ENCODE data around the gene DNMT1. TPM values are rescaled to one million over a fixed set of nuclear protein-coding genes. Genes with fewer than 3 reads are reported as not detected.

The DNMT1 gene
- total and polyA plus RNA-seq, 2 donors (not counting 1 experiment from before 2014, with no cell fraction given), result 53.0 to 119 TPM

- TF ChIP-seq CTCF (IDR thresholded peaks at IDR 0.05), result no peak
- TF ChIP-seq EZH2 (IDR thresholded peaks at IDR 0.05; ENCODE audit: borderline replicate concordance, insufficient read depth, low read depth, low read length, poor library complexity, severe bottlenecking), result no peak
- CTCF ChIA-PET, result interaction anchor here (0.7 to 14.9 kb wide), 6 partner anchors 8 to 147 kb away, joined by 3 to 263 read pairs (median 5); partner anchors contain the start of genes DNMT1, EIF3G and P2RY11
Observed at GRCh38 chr19:10104130-10104513, 90.6 kb downstream of the DNMT1 start.

GRCh38 chr19:10102787-10103236 lies 91.9 kb downstream of the DNMT1 start:
- Mint-ChIP-seq H3K4me1 (peaks cover 61% of the 10 kb centered on the region), H3K9me3 (ENCODE audit: insufficient read depth) (no peaks in the 10 kb centered on the region), H3K4me3 (peak overlapping the region; percentile 85), H3K27ac (peak overlapping the region; percentile 100), H3K27me3 (no peaks in the 10 kb centered on the region)
- peaks cover 13% of the 10 kb centered on the region for H4K20me1 ChIP-seq (ENCODE audit: control insufficient read depth, insufficient read depth, low read length, poor library complexity, severe bottlenecking)
- POLR2A ChIA-PET, result interaction anchor here (0.5 to 6.1 kb wide), 7 partner anchors 10 to 552 kb away, joined by 3 to 62 read pairs (median 3); partner anchors contain the start of gene P2RY11
- TF ChIP-seq EZH2 (IDR thresholded peaks at IDR 0.05; ENCODE audit: borderline replicate concordance, insufficient read depth, low read depth, low read length, poor library complexity, severe bottlenecking) (no peak), CTCF (IDR thresholded peaks at IDR 0.05) (no peak)
- H3K9me3 ChIP-seq (ENCODE audit: control extremely low read depth in 1 of 3, control insufficient read depth in 2 of 3, insufficient read depth in 1 of 3, low read length in 2 of 3), result no peaks in the 10 kb centered on the region
- H3K4me3 ChIP-seq (ENCODE audit: control extremely low read depth in 1 of 5, extremely low read depth in 1 of 5, insufficient read depth in 1 of 5, low read depth in 2 of 5, low read length in 4 of 5), result peak overlapping the region in 2 of 5 experiments; percentile 16 to 43
- ATAC-seq (ENCODE audit: low read depth), result peak; percentile 63
- H3K4me2 ChIP-seq (replicated peaks; ENCODE audit: low read depth, low read length, poor library complexity, severe bottlenecking), result peak overlapping the region; percentile 69
- intact Hi-C loops (cut with micrococcal nuclease), result loop anchor here (2.0 to 10.0 kb wide), 2 partner anchors 134 to 302 kb away; partner anchors contain the start of gene CDC37
- peak overlapping the region; percentile 60 for H3K9ac ChIP-seq (ENCODE audit: low read length)
- peaks cover 17% of the 10 kb centered on the region for H3K79me2 ChIP-seq (ENCODE audit: control insufficient read depth, insufficient read depth, low read length)
- CTCF ChIA-PET, result interaction anchor here (2.8 to 14.9 kb wide), 2 partner anchors 12 to 148 kb away, joined by 16 to 263 read pairs; partner anchors contain the start of genes EIF3G and P2RY11
- 18% methylated on average over 7 of the region's 7 CpGs for WGBS (ENCODE audit: insufficient coverage)
- DNase-seq, result peak; percentile 89
- H3K27me3 ChIP-seq (replicated peaks in 1 of 4; ENCODE audit: control extremely low read depth in 1 of 4, control insufficient read depth in 3 of 4, insufficient read depth in 4 of 4, low read length in 3 of 4), result no peaks in the 10 kb centered on the region
- H3K36me3 ChIP-seq (replicated peaks in 1 of 2; ENCODE audit: control extremely low read depth in 1 of 2, control insufficient read depth in 1 of 2, extremely low read depth in 1 of 2, insufficient read depth in 2 of 2, low read length in 1 of 2), result peaks cover 0 to 8% of the 10 kb centered on the region in 2 experiments
- H3K27ac ChIP-seq (ENCODE audit: low read length in 2 of 2), result peak overlapping the region; percentile 99
- H2AFZ ChIP-seq (ENCODE audit: insufficient read depth, low read depth, low read length, poor library complexity, severe bottlenecking), result no peak overlapping the region
- H3K4me1 ChIP-seq (ENCODE audit: control insufficient read depth in 2 of 2, insufficient read depth in 2 of 2, low read length in 2 of 2), result peaks cover 59 to 79% of the 10 kb centered on the region in 2 donors

More at GRCh38 chr19:10104130-10104513, 90.6 kb downstream of the DNMT1 start:
- Histone ChIP-seq H3K9ac (ENCODE audit: low read length) (no peak overlapping the region), H3K27ac (ENCODE audit: low read length in 2 of 2) (peak overlapping the region; percentile 97 to 99), H3K9me3 (ENCODE audit: control extremely low read depth in 1 of 3, control insufficient read depth in 2 of 3, insufficient read depth in 1 of 3, low read length in 2 of 3) (no peaks in the 10 kb centered on the region), H3K4me2 (replicated peaks; ENCODE audit: low read depth, low read length, poor library complexity, severe bottlenecking) (peak overlapping the region; percentile 83), H3K4me1 (ENCODE audit: control insufficient read depth in 2 of 2, insufficient read depth in 2 of 2, low read length in 2 of 2) (peaks cover 55 to 75% of the 10 kb centered on the region in 2 donors), H3K27me3 (replicated peaks in 1 of 4; ENCODE audit: control extremely low read depth in 1 of 4, control insufficient read depth in 3 of 4, insufficient read depth in 4 of 4, low read length in 3 of 4) (no peaks in the 10 kb centered on the region), H3K4me3 (ENCODE audit: control extremely low read depth in 1 of 5, extremely low read depth in 1 of 5, insufficient read depth in 1 of 5, low read depth in 2 of 5, low read length in 4 of 5) (no peak overlapping the region), H4K20me1 (ENCODE audit: control insufficient read depth, insufficient read depth, low read length, poor library complexity, severe bottlenecking) (peaks cover 20% of the 10 kb centered on the region), H2AFZ (ENCODE audit: insufficient read depth, low read depth, low read length, poor library complexity, severe bottlenecking) (no peak overlapping the region), H3K79me2 (ENCODE audit: control insufficient read depth, insufficient read depth, low read length) (peaks cover 28% of the 10 kb centered on the region), H3K36me3 (replicated peaks in 1 of 2; ENCODE audit: control extremely low read depth in 1 of 2, control insufficient read depth in 1 of 2, extremely low read depth in 1 of 2, insufficient read depth in 2 of 2, low read length in 1 of 2) (peaks cover 0 to 21% of the 10 kb centered on the region in 2 experiments)
- H3K27ac Mint-ChIP-seq, result peak overlapping the region; percentile 61
- no peaks in the 10 kb centered on the region for H3K9me3 Mint-ChIP-seq (ENCODE audit: insufficient read depth)
- H3K27me3 Mint-ChIP-seq, result no peaks in the 10 kb centered on the region
- POLR2A ChIA-PET, result interaction anchor here (1.0 to 6.1 kb wide), 3 partner anchors 8 to 166 kb away, joined by 7 to 62 read pairs (median 26); partner anchors contain the start of genes ICAM1 and P2RY11
- H3K4me3 Mint-ChIP-seq, result no peak overlapping the region
- peaks cover 59% of the 10 kb centered on the region for H3K4me1 Mint-ChIP-seq
- DNase-seq (no peak), ATAC-seq (ENCODE audit: low read depth) (no peak)
- intact Hi-C loops (cut with micrococcal nuclease), result loop anchor here (10.0 kb wide), 1 partner anchor 301 kb away; the partner anchor contains the start of gene CDC37
